Stimulated activated CD4-positive, alpha-beta T cell treated with anti-CD3 and anti-CD28 coated beads, Interleukin-1b, Interleukin-23, amount 100 ng/mL, for 1 hour (primary cell): ENCODE measurements around the gene SERHL2.
"Not testable (repeated sequence)": the region's sequence is repeated elsewhere in the genome, so short reads cannot be mapped to it uniquely, and the experiment has no call there.

ENCODE experiments used
- DNase-seq, 2 donors: peaks; one replicate each; pipeline ENCODE4 v3.0.0-alpha.2; 2020; ENCODE audit warnings: low read depth in 2 of 2

SERHL2 gene

DNA sequence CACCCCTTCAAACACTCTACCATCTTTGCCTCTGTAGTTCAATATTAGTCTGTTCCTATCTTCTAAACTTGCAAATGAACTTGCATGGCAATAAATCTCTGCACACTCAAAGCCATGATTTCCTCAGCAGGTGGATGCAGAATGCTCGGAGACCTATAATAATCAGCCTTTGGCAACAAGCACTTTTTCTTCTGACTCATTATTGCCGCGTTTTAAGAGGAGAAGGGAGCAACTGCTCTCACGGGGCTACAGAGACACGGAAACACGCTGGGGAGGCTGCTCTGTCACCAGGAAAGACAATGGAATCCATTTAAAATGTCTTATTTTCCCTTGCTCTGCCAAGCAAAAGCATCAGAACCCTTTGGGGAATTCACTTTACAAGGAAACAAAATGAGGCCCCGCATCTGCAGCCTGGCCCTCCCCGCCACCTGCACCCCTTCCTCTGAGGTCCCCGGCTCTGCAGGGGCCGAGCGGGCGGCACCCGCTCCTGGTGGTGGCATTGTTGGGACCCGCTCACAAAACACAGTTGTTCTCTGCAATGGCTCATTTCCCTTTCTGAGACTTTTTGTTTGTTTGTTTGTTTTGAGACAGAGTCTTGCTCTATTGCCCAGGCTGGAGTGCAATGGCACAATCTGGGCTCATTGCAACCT lies 18.5 kb upstream of the SERHL2 start:
- DNase-seq, result not testable (repeated sequence)

GRCh38 chr22:42536166-42536565 lies 17.6 kb upstream of the SERHL2 start:
- DNase-seq, result no peak

DNA sequence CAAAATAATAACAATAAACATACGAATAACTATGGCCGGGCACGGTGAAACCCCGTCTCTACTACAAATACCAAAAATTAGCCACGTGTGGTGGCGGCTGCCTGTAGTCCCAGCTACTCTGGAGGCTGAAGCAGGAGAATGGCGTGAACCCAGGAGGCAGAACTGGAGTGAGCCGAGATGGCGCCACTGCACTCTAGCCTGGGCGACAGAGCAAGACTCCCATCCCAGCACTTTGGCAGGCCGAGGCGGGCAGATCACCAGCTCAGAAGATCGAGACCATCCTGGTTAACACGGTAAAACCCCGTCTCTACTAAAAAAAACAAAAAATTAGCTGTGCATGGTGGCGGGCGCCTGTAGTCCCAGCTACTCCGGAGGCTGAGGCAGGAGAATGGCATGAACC lies 17.1 kb upstream of the SERHL2 start:
- not testable (repeated sequence) for DNase-seq

GRCh38 chr22:42537199-42537831 lies 16.4 kb upstream of the SERHL2 start:
- not testable (repeated sequence) for DNase-seq

DNA sequence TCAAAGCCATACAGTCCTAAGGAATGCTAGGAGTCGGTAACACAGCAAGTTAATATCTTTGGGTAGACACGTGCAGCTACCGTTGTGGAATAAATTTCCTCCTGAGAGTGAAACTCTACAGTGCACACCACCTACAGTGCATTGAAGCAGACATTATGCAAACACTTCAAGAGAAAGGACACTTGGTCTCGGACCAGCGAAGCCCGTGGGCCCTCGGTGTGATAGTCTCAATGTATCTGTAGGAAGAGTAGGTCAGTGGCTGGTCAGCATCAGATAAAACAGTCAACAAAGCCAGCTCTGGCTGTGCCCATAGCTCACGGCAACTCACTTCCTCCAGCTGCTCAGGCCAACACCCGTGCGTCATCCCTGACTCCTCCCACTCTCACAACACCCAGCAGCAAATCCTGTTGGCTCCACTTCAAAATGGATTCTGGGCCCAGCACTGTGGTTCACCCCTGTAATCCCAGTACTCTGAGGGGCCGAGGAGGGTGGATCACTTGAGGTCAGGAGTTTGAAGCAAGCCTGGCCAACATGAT lies 14.5 kb upstream of the SERHL2 start:
- DNase-seq, result not testable (repeated sequence)

- DNase-seq, result no peak
These were observed 9.1 kb upstream of the SERHL2 start for GRCh38 chr22:42544686-42545085.

DNA sequence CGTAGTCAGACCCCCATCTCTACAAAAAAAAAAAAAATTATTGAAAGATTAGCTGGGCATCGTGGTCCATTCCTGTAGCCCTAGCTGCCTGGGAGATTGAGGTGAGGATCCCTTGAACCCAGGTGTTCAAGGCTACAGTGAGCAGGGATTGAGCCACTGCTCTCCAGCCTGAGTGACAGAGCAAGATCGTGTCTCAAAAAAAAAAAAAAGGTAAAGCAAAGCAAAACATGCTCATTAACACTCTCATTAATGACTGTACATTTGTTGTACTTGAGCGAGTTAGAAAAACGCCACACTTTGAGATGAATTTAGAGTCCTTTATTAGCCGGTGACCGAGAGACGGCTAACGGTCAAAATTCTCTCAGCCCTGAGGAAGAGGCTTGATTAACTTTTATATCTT lies 6.2 kb upstream of the SERHL2 start:
- no peak for DNase-seq

- not testable (repeated sequence) for DNase-seq
These were observed 5.6 kb upstream of the SERHL2 start for GRCh38 chr22:42548126-42548525.

GRCh38 chr22:42548597-42549330 lies 5.0 kb upstream of the SERHL2 start:
- no peak for DNase-seq

GRCh38 chr22:42549331-42550060 lies 4.3 kb upstream of the SERHL2 start:
- DNase-seq, result no peak

DNA sequence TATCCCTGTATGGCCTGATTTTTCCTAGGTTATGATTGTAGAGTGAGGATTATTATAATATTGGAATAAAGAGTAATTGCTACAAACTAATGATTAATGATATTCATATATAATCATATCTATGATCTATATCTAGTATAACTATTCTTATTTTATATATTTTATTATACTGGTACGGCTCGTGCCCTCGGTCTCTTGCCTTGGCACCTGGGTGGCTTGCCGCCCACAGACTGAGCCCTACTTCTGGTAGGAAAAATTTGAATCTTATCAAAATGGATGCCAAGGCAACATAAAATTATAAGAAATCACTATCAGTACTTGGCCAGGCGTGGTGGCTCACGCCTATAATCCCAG lies 1.5 kb upstream of the SERHL2 start:
- not testable (repeated sequence) for DNase-seq

GRCh38 chr22:42560381-42560780 lies 6.6 kb downstream of the SERHL2 start:
- DNase-seq, result no peak

DNA sequence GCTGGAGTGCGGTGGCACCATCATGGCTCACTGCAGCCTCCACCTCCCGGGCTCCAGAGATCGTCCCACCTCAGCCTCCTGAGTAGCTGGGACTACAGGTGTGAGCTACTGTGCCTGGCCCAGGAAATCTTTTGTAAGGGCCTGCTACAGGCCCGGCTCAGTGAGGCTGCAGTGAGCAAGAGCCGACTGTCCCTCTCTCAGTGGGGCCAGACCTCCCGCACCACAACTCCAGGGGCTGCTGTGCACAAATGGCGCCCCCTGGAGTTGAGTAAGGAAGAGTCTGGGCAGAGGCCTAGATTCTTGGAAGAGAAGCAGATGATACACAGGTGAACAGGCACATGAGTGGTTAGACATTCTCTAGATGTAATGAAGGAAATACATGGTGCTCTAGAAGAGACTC lies 7.0 kb downstream of the SERHL2 start:
- no peak for DNase-seq

- DNase-seq, result no peak
These were observed 8.1 kb downstream of the SERHL2 start for GRCh38 chr22:42561856-42562255.

GRCh38 chr22:42562279-42562678 lies 8.5 kb downstream of the SERHL2 start:
- DNase-seq, result no peak

DNA sequence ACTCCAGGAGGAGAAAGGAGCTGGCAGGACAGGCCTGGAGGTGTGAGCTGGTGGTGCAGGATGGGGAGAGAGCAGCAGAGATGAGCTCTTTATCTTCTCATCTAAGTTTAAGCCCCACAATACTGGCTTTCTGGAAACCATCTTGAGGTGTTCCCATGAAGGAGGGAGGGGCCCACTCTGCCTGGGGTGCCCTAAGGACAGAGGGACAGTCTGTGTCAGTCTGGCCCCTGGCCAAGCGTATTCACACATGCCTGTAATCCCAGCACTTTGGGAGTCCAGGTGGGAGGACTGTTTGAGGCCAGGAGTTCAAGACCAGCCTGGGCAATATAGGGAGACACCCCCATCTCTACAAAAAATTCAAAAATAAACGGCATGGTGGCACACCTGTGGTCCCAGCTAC lies 8.9 kb downstream of the SERHL2 start:
- DNase-seq, result no peak

- DNase-seq, result not testable (repeated sequence)
These were observed 10.2 kb downstream of the SERHL2 start for GRCh38 chr22:42563943-42564342.

- DNase-seq, result no peak
These were observed 10.9 kb downstream of the SERHL2 start for GRCh38 chr22:42564699-42565098.

DNA sequence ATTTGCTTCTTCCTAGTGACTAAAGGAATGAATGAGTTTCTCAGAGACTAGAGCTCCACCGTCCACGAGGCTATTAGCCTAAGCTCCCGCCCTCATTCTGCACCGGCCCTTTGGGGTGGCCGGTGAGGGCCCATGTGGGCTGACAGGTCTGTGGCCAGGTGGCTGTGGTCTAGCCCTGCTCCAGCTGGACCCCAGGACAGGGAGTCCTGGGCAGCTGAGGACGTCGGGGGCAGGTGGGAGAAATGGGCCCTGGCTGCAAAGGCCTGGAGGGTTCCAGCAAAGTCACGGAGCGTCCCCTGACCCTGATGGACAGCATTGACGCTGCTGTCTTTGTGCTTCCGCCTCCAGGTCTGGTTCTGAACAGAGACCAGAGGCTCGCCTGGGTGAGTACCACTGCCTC lies 12.2 kb downstream of the SERHL2 start:
- DNase-seq, result no peak

- DNase-seq, result not testable (repeated sequence)
These were observed 14.2 kb downstream of the SERHL2 start for GRCh38 chr22:42567950-42568349.

DNA sequence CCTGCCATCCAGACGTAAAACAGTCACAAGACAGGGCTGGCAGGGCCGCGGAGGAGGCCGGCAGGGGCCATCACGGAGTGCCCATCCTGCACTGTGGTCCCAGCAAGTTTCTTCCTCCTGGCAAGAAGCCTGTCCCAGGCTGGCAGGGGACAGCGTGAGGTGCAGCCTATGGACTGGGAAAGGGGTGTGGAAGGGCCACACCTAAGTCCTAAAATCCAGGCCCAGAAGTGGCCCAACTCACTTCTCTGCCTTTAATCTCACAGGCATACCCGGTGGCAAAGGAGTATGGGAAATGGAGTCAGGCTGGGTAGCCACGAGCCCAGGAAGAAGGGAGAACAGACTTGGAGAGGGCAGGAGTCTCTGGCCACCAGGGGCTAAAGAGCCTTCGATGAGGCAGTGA lies 16.8 kb downstream of the SERHL2 start:
- not testable (repeated sequence) for DNase-seq

GRCh38 chr22:42571068-42571467 lies 17.3 kb downstream of the SERHL2 start:
- DNase-seq, result not testable (repeated sequence)
